ENCODE data around the gene TMEM125. TPM values are rescaled to one million over a fixed set of nuclear protein-coding genes. Genes with fewer than 3 reads are reported as not detected.

TMEM125 gene
- total and polyA plus RNA-seq, 7 donors: not detected

DNA sequence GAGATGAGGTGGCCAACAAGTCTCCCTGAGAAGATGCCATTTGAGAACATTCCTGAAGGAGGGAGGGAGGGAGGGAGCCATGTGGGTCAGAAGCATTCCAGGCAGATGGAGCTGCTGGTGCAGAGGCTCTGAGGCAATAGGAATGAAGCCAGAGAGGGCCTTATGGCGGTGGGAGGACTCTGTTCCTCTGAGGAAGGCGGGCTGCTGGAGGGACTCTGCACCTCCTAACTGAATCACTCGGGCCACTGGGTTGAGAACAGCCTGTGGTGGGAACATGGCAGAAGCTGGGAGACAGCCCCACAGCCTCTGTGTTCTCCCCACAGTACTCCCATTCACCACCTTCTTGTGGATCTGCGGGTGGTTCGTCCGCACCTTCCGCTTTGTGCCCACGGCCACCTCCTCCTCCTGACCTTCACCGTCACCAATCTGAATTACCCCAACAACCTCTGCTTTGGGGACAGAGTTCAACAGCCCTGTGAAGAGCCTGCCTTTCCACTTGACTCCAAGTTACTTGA lies 2.4 kb upstream of the TMEM125 start:
- Histone ChIP-seq H3K4me3 (no peak overlapping the region), H3K9me3 (no peaks in the 10 kb centered on the region), H3K27me3 (ENCODE audit: insufficient read depth in 3 of 3, low read length in 2 of 3) (peaks cover 0 to 27% (median 3%) of the 10 kb centered on the region in 3 donors), H3K27ac (no peak overlapping the region), H3K4me1 (no peaks in the 10 kb centered on the region), H3K36me3 (ENCODE audit: insufficient read depth in 1 of 2, low read depth in 1 of 2) (no peaks in the 10 kb centered on the region)
- ATAC-seq: no peak
- 69 to 76% (median 70%) methylated on average over 9 of the region's 9 CpGs for WGBS, 3 donors
- intact Hi-C loops (cut with DNase I): no loop called here
- no peak for DNase-seq
- TF ChIP-seq, protein P1, sequence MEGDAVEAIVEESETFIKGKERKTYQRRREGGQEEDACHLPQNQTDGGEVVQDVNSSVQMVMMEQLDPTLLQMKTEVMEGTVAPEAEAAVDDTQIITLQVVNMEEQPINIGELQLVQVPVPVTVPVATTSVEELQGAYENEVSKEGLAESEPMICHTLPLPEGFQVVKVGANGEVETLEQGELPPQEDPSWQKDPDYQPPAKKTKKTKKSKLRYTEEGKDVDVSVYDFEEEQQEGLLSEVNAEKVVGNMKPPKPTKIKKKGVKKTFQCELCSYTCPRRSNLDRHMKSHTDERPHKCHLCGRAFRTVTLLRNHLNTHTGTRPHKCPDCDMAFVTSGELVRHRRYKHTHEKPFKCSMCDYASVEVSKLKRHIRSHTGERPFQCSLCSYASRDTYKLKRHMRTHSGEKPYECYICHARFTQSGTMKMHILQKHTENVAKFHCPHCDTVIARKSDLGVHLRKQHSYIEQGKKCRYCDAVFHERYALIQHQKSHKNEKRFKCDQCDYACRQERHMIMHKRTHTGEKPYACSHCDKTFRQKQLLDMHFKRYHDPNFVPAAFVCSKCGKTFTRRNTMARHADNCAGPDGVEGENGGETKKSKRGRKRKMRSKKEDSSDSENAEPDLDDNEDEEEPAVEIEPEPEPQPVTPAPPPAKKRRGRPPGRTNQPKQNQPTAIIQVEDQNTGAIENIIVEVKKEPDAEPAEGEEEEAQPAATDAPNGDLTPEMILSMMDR (IDR thresholded peaks at IDR 0.05): no peak

DNA sequence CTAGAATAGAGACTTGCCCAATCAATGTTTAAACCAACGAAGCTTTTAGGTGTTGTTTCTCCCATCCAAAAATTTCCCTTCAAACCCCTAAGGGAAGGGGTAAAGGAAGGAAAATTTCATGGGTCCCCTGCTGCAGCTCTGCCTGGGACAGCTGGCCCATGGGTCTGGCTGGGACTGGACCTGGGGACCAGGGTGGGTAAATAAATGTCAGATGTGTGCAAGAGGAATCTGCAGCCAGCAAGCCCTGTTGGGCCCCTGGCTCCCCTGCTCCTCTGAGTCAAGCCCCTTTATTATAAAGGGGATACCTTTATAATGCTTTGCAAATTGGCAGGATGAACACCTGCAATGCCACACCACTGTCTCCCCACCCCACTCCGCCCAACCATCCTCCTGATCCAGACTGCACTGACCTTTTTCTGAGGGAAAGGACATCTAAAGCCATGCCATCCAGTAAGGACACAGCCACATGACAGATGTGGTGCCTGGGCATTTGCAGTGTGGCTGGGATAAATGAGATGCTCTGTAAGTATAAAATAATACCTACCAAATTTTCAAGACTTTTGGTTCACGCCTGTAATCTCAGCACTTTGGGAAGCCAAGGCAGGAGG lies 1.9 kb upstream of the TMEM125 start:
- Histone ChIP-seq H3K4me3 (no peak overlapping the region), H3K4me1 (no peaks in the 10 kb centered on the region), H3K27me3 (ENCODE audit: insufficient read depth in 3 of 3, low read length in 2 of 3) (peaks cover 0 to 29% (median 3%) of the 10 kb centered on the region in 3 donors), H3K36me3 (ENCODE audit: insufficient read depth in 1 of 2, low read depth in 1 of 2) (no peaks in the 10 kb centered on the region), H3K9me3 (no peaks in the 10 kb centered on the region), H3K27ac (no peak overlapping the region)
- DNase-seq: no peak
- TF ChIP-seq, protein P1 (IDR thresholded peaks at IDR 0.05): no peak
- no peak for ATAC-seq
- intact Hi-C loops (cut with DNase I): no loop called here
- WGBS, 3 donors: 84 to 91% (median 86%) methylated on average over 3 of the region's 3 CpGs

DNA sequence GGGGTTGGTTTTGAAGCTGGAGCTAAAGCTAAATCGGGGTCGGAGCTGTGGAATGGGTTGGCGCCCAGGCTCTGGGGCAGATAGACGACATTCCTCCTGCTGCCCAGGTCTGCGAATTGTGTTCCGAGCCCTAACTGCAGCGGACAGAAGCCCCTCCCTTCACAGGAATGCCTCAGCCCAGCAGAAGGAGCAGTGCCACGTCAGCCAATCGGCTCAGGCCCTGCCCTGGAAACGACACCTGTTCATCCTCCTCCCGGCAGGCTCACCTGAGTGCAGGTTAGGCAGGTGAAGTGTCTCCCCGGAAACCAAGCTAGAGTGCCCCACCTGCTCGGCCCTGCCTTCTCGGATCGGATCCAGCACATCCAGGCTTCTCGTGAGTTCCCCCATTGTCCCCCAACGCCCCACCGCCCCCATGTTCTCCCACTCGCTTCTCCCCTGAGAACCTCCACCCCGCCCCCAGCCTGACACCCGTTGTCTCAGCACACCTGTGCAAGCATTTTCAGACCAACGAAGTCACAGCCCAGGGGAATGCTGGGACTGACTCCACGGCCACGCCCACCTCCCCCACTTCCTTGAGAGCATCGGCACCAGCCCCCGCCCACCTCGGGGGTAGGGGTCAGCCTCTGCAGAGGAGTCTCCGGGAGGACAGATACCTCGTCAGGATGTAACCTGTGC lies 775 bp downstream of the TMEM125 start:
- H3K9me3 ChIP-seq: no peaks in the 10 kb centered on the region
- H3K27ac ChIP-seq: no peak overlapping the region
- intact Hi-C loops (cut with DNase I): no loop called here
- H3K4me1 ChIP-seq: no peaks in the 10 kb centered on the region
- H3K36me3 ChIP-seq (ENCODE audit: insufficient read depth in 1 of 2, low read depth in 1 of 2): no peaks in the 10 kb centered on the region
- ATAC-seq: no peak
- TF ChIP-seq, protein P1 (IDR thresholded peaks at IDR 0.05): no peak
- WGBS, 3 donors: 9 to 17% (median 12%) methylated on average over 29 of the region's 29 CpGs
- DNase-seq: no peak
- H3K27me3 ChIP-seq (ENCODE audit: insufficient read depth in 3 of 3, low read length in 2 of 3): peaks cover 0 to 32% (median 5%) of the 10 kb centered on the region in 3 donors
- no peak overlapping the region for H3K4me3 ChIP-seq

DNA sequence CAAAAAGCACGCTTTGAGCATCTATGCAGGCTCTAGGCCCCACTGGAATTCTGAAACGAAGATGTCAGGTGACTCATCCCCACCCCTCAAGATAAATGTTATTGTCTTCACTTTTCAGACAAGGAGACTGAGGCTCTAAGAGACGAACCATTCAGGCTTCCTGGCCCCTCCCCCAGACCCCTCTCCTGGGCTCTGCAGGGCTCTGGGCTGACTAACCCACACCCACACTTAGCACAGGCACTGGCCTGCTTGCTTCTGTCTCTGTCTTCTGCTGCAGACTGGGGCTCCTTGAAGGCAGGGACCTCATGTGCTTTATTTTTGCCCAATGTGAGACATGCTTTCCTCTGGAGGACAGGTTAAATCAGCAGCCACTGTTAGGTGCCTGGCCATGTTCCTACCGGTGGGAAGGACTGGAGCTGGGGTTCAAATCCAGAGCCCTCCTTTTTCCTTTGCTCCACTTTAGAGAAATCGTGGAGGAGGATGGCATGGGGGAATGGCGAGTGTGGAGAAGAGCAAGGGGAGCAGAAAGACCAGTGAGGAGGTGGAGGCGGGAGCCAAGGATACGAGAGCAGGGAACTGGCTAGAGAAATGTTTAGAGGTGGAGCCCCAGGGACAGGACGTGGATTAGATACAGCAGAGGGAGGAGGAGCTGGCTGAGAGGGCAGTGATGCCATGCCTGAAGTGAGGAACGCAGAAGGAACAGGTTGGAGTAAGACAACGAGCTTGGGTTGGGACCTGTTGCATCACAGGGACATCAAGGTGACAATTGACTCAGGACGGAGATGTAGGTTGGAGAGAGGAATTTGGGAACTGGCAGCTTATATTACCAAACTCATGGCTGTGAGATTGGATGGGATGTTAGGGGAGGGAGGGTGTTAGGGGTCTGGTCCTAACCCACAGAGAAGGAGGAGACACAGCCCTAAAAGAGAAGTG lies 1.7 kb downstream of the TMEM125 start:
- intact Hi-C loops (cut with DNase I): no loop called here
- ATAC-seq (no peak), DNase-seq (no peak)

More for the DNA sequence above, 1.7 kb downstream of the TMEM125 start:
- TF ChIP-seq, protein P1 (IDR thresholded peaks at IDR 0.05): no peak
- WGBS, 3 donors: 51 to 66% (median 52%) methylated on average over 12 of the region's 12 CpGs
- H3K4me3 ChIP-seq: no peak overlapping the region
- H3K9me3 ChIP-seq: no peaks in the 10 kb centered on the region
- no peaks in the 10 kb centered on the region for H3K36me3 ChIP-seq (ENCODE audit: insufficient read depth in 1 of 2, low read depth in 1 of 2)
- no peaks in the 10 kb centered on the region for H3K4me1 ChIP-seq
- H3K27me3 ChIP-seq (ENCODE audit: insufficient read depth in 3 of 3, low read length in 2 of 3): peaks cover 0 to 32% (median 5%) of the 10 kb centered on the region in 3 donors
- H3K27ac ChIP-seq: no peak overlapping the region
